ENCODE data around the gene GATA5. TPM values are rescaled to one million over a fixed set of nuclear protein-coding genes. Genes with fewer than 3 reads are reported as not detected.

The GATA5 gene
- total RNA-seq, 1 donor from 2014 or later = not detected

- no peak overlapping the region for H3K4me3 ChIP-seq
Measured at GRCh38 chr20:62482974-62483373, 7.2 kb upstream of the GATA5 start.

GRCh38 chr20:62482146-62482809 is 6.5 kb upstream of the GATA5 start:
- H3K9me3 ChIP-seq = no peaks in the 10 kb centered on the region
- H3K4me1 ChIP-seq = no peaks in the 10 kb centered on the region
- no peak for DNase-seq (ENCODE audit: low spot score in 2 of 2)
- no peaks in the 10 kb centered on the region for H3K36me3 ChIP-seq
- H3K27me3 ChIP-seq = peaks cover 8% of the 10 kb centered on the region
- intact Hi-C loops (cut with DNase I) = no loop called here
- TF ChIP-seq CTCF (IDR thresholded peaks at IDR 0.05) = no peak
- H3K4me3 ChIP-seq = no peak overlapping the region
- H3K27ac ChIP-seq = no peak overlapping the region

More at GRCh38 chr20:62482974-62483373, 7.2 kb upstream of the GATA5 start:
- intact Hi-C loops (cut with DNase I) = no loop called here
- no peaks in the 10 kb centered on the region for H3K36me3 ChIP-seq
- H3K4me1 ChIP-seq = no peaks in the 10 kb centered on the region
- peaks cover 8% of the 10 kb centered on the region for H3K27me3 ChIP-seq
- H3K27ac ChIP-seq = no peak overlapping the region
- no peak for TF ChIP-seq CTCF (IDR thresholded peaks at IDR 0.05)
- DNase-seq (ENCODE audit: low spot score in 2 of 2) = no peak
- no peaks in the 10 kb centered on the region for H3K9me3 ChIP-seq

GRCh38 chr20:62481425-62482145 is 5.8 kb upstream of the GATA5 start:
- TF ChIP-seq CTCF (IDR thresholded peaks at IDR 0.05) = no peak
- no peak overlapping the region for H3K4me3 ChIP-seq
- H3K36me3 ChIP-seq = no peaks in the 10 kb centered on the region
- no peak for DNase-seq (ENCODE audit: low spot score in 2 of 2)
- intact Hi-C loops (cut with DNase I) = no loop called here
- peaks cover 0 to under 1% of the 10 kb centered on the region in 2 donors for H3K4me1 ChIP-seq
- peaks cover 9% of the 10 kb centered on the region for H3K27me3 ChIP-seq
- no peak overlapping the region for H3K27ac ChIP-seq
- H3K9me3 ChIP-seq = no peaks in the 10 kb centered on the region

GRCh38 chr20:62480318-62480717 is 4.5 kb upstream of the GATA5 start:
- no peak for TF ChIP-seq CTCF (IDR thresholded peaks at IDR 0.05)

GRCh38 chr20:62479656-62480055 is 3.9 kb upstream of the GATA5 start:
- Histone ChIP-seq H3K27me3 (peaks cover 13% of the 10 kb centered on the region), H3K36me3 (no peaks in the 10 kb centered on the region), H3K4me3 (no peak overlapping the region), H3K4me1 (peaks cover 0 to 7% of the 10 kb centered on the region in 2 donors), H3K9me3 (no peaks in the 10 kb centered on the region), H3K27ac (no peak overlapping the region)
- DNase-seq (ENCODE audit: low spot score in 2 of 2) = no peak
- intact Hi-C loops (cut with DNase I) = no loop called here
- no peak for TF ChIP-seq CTCF (IDR thresholded peaks at IDR 0.05)

More at GRCh38 chr20:62480318-62480717, 4.5 kb upstream of the GATA5 start:
- peaks cover 13% of the 10 kb centered on the region for H3K27me3 ChIP-seq
- DNase-seq (ENCODE audit: low spot score in 2 of 2) = no peak
- H3K36me3 ChIP-seq = no peaks in the 10 kb centered on the region
- no peaks in the 10 kb centered on the region for H3K9me3 ChIP-seq
- no peak overlapping the region for H3K4me3 ChIP-seq
- intact Hi-C loops (cut with DNase I) = no loop called here
- H3K4me1 ChIP-seq = peaks cover 0 to 7% of the 10 kb centered on the region in 2 donors
- H3K27ac ChIP-seq = no peak overlapping the region

Measured in ascending aorta (tissue), 2 donors.